RCC 7860 (cell line): ENCODE measurements around the gene P2RY6.
A peak's percentile ranks its signal among the peaks of the same experiment; 100 is the strongest.

Source experiments
- DNase-seq: peaks from one replicate; pipeline ENCODE4 v3.0.0-alpha.2; 2015; ENCODE audit warnings: low spot score
- FAIRE-seq: peaks from 2 replicates; lab custom pipeline; 2012; peaks lifted over from hg19 to GRCh38; lab: Jason Lieb, UNC

P2RY6 gene

GRCh38 chr11:73331138-73331916, 59.2 kb downstream of the P2RY6 start:
- FAIRE-seq (no peak), DNase-seq (no peak)

- FAIRE-seq (no peak), DNase-seq (no peak)
Observed at GRCh38 chr11:73333173-73333572, 61.0 kb downstream of the P2RY6 start.

- FAIRE-seq (no peak), DNase-seq (no peak)
Observed at GRCh38 chr11:73333640-73334383, 61.7 kb downstream of the P2RY6 start.

GRCh38 chr11:73334384-73335203, 62.5 kb downstream of the P2RY6 start:
- peak; percentile 71 for DNase-seq
- peak; percentile 72 for FAIRE-seq

- DNase-seq (peak; percentile 56), FAIRE-seq (peak; percentile 12)
Observed at GRCh38 chr11:73335204-73335923, 63.2 kb downstream of the P2RY6 start.

GRCh38 chr11:73337846-73338245, 65.7 kb downstream of the P2RY6 start:
- no peak for FAIRE-seq

GRCh38 chr11:73338279-73338678, 66.1 kb downstream of the P2RY6 start:
- no peak for FAIRE-seq
- DNase-seq, result no peak

More at GRCh38 chr11:73337846-73338245, 65.7 kb downstream of the P2RY6 start:
- DNase-seq, result no peak

GRCh38 chr11:73340164-73340563, 68.0 kb downstream of the P2RY6 start:
- FAIRE-seq, result no peak
- no peak for DNase-seq

GRCh38 chr11:73342633-73343032, 70.5 kb downstream of the P2RY6 start:
- FAIRE-seq, result no peak
- no peak for DNase-seq

- DNase-seq (no peak), FAIRE-seq (no peak)
Observed at GRCh38 chr11:73343076-73343873, 71.1 kb downstream of the P2RY6 start.

GRCh38 chr11:73344191-73344607, 72.1 kb downstream of the P2RY6 start:
- FAIRE-seq (no peak), DNase-seq (no peak)

GRCh38 chr11:73345481-73346160, 73.5 kb downstream of the P2RY6 start:
- DNase-seq, result no peak
- no peak for FAIRE-seq

GRCh38 chr11:73346186-73346935, 74.2 kb downstream of the P2RY6 start:
- FAIRE-seq, result no peak
- DNase-seq, result no peak

GRCh38 chr11:73347067-73347466, 74.9 kb downstream of the P2RY6 start:
- FAIRE-seq (no peak), DNase-seq (no peak)
